ENCODE measurements around the gene TRPM5. TPM values are rescaled to one million over a fixed set of nuclear protein-coding genes. Genes with fewer than 3 reads are reported as not detected.

TRPM5 gene
- total RNA-seq, 1 donor from 2014 or later = 0.34 TPM

- Histone ChIP-seq H3K4me1 (no peaks in the 10 kb centered on the region), H3K4me3 (no peak overlapping the region), H4K20me1 (ENCODE audit: low read depth) (no peaks in the 10 kb centered on the region), H3K79me2 (ENCODE audit: low read depth) (no peaks in the 10 kb centered on the region), H3K27ac (no peak overlapping the region), H3K36me3 (no peaks in the 10 kb centered on the region), H2AFZ (replicated peaks) (no peak overlapping the region), H3K9me3 (ENCODE audit: low read depth) (no peaks in the 10 kb centered on the region), H3K4me2 (no peak overlapping the region), H3K9ac (no peak overlapping the region), H3K27me3 (peaks cover 97% of the 10 kb centered on the region), H3F3A (ENCODE audit: low read depth) (no peaks in the 10 kb centered on the region)
- no peak for DNase-seq (ENCODE audit: low spot score)
- peaks cover 12% of the 10 kb centered on the region for H3K27me3 Mint-ChIP-seq (ENCODE audit: insufficient read depth, low read depth)
- TF ChIP-seq CTCF (IDR thresholded peaks at IDR 0.05) = no peak
- no peak for TF ChIP-seq EZH2 (IDR thresholded peaks at IDR 0.05)
- TF ChIP-seq EZH2phosphoT487 (IDR thresholded peaks at IDR 0.05) = no peak
- H3K27ac Mint-ChIP-seq = no peak overlapping the region
- peak overlapping the region; percentile 24 for H3K4me3 Mint-ChIP-seq
- H3K4me1 Mint-ChIP-seq = peaks cover 10% of the 10 kb centered on the region
- peaks cover 5% of the 10 kb centered on the region for H3K9me3 Mint-ChIP-seq
- H3K36me3 Mint-ChIP-seq = no peaks in the 10 kb centered on the region
Measured at GRCh38 chr11:2452321-2453012, 8.2 kb upstream of the TRPM5 start.

- Histone ChIP-seq H3K4me1 (no peaks in the 10 kb centered on the region), H3K27me3 (peaks cover 97% of the 10 kb centered on the region), H3K4me2 (no peak overlapping the region), H4K20me1 (ENCODE audit: low read depth) (no peaks in the 10 kb centered on the region), H3K36me3 (no peaks in the 10 kb centered on the region), H3F3A (ENCODE audit: low read depth) (no peaks in the 10 kb centered on the region), H3K9ac (no peak overlapping the region), H3K27ac (no peak overlapping the region), H3K79me2 (ENCODE audit: low read depth) (no peaks in the 10 kb centered on the region), H2AFZ (replicated peaks) (no peak overlapping the region), H3K9me3 (ENCODE audit: low read depth) (no peaks in the 10 kb centered on the region), H3K4me3 (no peak overlapping the region)
- Mint-ChIP-seq H3K9me3 (peaks cover 5% of the 10 kb centered on the region), H3K4me1 (peaks cover 10% of the 10 kb centered on the region), H3K27me3 (ENCODE audit: insufficient read depth, low read depth) (peaks cover 12% of the 10 kb centered on the region), H3K36me3 (no peaks in the 10 kb centered on the region), H3K4me3 (no peak overlapping the region), H3K27ac (peak overlapping the region; percentile 57)
- TF ChIP-seq EZH2phosphoT487 (IDR thresholded peaks at IDR 0.05) (no peak), CTCF (IDR thresholded peaks at IDR 0.05) (no peak), EZH2 (IDR thresholded peaks at IDR 0.05) (no peak)
- DNase-seq (ENCODE audit: low spot score) = no peak
Measured at GRCh38 chr11:2451916-2452315, 7.6 kb upstream of the TRPM5 start.

GRCh38 chr11:2451336-2451735 lies 7.0 kb upstream of the TRPM5 start:
- Mint-ChIP-seq H3K4me3 (no peak overlapping the region), H3K9me3 (peaks cover 5% of the 10 kb centered on the region), H3K4me1 (peaks cover 10% of the 10 kb centered on the region)

More at GRCh38 chr11:2451336-2451735, 7.0 kb upstream of the TRPM5 start:
- Histone ChIP-seq H2AFZ (replicated peaks) (no peak overlapping the region), H3K79me2 (ENCODE audit: low read depth) (no peaks in the 10 kb centered on the region), H3K9ac (no peak overlapping the region), H3K27ac (no peak overlapping the region), H3K36me3 (no peaks in the 10 kb centered on the region), H3K4me2 (no peak overlapping the region), H3F3A (ENCODE audit: low read depth) (no peaks in the 10 kb centered on the region), H4K20me1 (ENCODE audit: low read depth) (no peaks in the 10 kb centered on the region), H3K4me3 (no peak overlapping the region), H3K9me3 (ENCODE audit: low read depth) (no peaks in the 10 kb centered on the region), H3K4me1 (no peaks in the 10 kb centered on the region), H3K27me3 (peaks cover 100% of the 10 kb centered on the region)
- no peak for TF ChIP-seq CTCF (IDR thresholded peaks at IDR 0.05)
- no peak for TF ChIP-seq EZH2 (IDR thresholded peaks at IDR 0.05)
- no peak for TF ChIP-seq EZH2phosphoT487 (IDR thresholded peaks at IDR 0.05)
- Mint-ChIP-seq H3K36me3 (no peaks in the 10 kb centered on the region), H3K27me3 (ENCODE audit: insufficient read depth, low read depth) (peaks cover 12% of the 10 kb centered on the region), H3K27ac (no peak overlapping the region)
- no peak for DNase-seq (ENCODE audit: low spot score)

Data from neural progenitor cell (in vitro differentiated cells).